Amygdala (tissue), 56 donors: Measurements from ENCODE around the gene DAGLA.
A peak's percentile ranks its signal among the peaks of the same experiment; 100 is the strongest.
"Not testable (repeated sequence)": the region's sequence is repeated elsewhere in the genome, so short reads cannot be mapped to it uniquely, and the experiment has no call there.

Experiments
- DNase-seq, 56 donors: peaks; one replicate each; lab custom pipeline; 2025; lab: John Stamatoyannopoulos, UW

DAGLA gene

DNA sequence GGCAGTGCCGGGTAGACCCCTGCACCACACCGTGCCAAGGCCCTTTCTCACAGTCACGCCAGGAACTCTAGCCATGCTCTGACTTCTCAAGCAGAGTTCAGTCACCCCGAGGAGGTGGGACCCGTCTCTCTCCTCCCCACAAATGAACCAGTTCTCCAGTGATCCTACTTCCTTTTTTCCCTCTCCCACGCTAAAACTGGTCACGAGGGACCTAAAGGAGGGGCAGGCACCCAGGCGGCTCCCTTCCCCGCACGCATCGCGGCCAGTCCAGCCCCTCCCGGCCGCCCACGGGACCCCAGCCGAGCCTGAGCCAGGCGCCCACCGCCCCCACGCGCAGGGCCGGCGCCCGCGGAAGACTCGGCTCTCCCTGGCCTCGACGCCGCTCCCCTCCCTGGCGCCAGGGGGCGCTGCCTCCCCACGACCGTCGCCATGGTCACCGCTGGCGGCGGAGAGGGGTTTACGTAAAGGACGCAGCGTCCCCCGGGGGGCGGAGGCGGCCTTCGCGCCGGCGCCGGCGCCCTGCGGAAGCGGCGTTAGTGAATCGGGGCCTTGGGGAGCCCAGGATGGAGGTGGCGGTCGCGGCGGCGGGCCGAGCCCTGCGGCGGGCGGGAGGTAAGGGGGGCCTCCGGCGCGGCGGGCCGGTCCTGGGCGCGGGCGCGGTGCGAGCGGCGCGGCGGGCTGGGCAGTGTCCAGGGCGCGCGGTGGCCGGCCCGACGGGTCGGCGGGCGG lies at the start of gene DAGLA:
Gene DAGLA (plus strand): TSS at position 499 of the 729 bp plus-strand sequence. CDS start 39,765 bp downstream, outside the sequence.
- DNase-seq, result peak in 48 of 56 donors; percentile 34 to 86 (median 66)

DNA sequence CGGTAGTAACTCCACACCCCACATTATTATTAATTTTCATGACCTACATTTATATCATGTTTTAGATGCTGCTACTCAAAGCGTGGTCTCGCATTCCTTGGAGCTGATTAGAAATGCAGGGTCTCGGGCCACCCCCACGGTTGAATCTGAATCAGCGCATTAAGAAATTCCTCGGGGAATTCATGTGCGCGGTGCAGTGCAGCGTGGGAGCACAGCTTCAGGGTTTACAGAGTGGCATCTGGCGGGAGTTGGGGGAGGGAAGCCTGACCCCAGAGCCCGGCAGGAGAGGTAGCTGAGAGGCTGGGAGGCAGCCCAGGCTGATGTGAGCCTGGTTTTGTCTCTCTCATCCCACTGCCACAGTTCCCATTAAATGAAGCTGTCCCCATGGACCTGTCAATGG lies 48.1 kb upstream of the DAGLA start:
- DNase-seq, result no peak

- no peak for DNase-seq
Measured at GRCh38 chr11:61635304-61635703, 44.9 kb upstream of the DAGLA start.

DNA sequence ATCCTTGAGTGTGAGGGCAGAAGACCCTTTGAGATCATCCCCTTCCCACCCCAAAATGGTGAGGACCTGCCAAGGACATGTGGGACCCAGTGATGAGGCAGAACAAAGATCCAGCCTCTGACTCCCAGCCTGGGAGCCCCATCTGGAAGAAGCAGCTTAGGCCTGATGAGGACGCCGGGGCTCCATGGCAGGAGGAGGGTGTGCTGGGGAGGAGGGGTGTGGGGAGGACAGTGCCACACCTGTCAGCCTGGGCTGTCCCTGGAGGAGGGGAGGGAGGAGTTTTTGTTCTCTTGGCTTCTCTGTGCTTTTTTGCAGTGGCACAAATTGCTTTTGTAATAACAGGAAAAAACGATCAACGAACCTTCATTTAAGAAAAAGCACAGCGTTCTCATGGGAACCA lies 44.4 kb upstream of the DAGLA start:
- DNase-seq, result no peak

GRCh38 chr11:61636676-61637075 lies 43.5 kb upstream of the DAGLA start:
- peak in 13 of 56 donors; percentile 3 to 37 (median 19) for DNase-seq

DNA sequence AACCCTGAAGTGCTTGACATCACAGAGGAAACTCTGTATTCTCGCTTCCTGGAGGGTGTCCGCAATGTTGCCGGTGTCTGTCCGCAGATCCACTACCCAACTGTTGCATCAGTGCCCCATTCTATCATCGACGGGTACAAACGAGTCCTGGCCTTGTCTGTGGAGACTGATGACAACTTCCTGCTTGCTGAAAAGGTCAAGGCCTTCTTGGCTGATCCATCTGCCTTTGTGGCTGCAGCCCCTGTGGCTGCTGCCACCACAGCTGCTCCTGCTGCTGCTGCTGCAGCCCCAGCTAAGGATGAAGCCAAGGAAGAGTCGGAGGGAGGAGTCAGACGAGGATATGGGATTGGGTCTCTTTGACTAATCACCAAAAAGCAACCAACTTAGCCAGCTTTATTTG lies 42.9 kb upstream of the DAGLA start:
- no peak for DNase-seq

GRCh38 chr11:61639816-61640443 lies 40.3 kb upstream of the DAGLA start:
- DNase-seq, result no peak

GRCh38 chr11:61642162-61642561 lies 38.0 kb upstream of the DAGLA start:
- DNase-seq, result no peak

GRCh38 chr11:61645179-61645868 lies 34.9 kb upstream of the DAGLA start:
- DNase-seq, result no peak

GRCh38 chr11:61647529-61647928 lies 32.7 kb upstream of the DAGLA start:
- DNase-seq, result no peak

DNA sequence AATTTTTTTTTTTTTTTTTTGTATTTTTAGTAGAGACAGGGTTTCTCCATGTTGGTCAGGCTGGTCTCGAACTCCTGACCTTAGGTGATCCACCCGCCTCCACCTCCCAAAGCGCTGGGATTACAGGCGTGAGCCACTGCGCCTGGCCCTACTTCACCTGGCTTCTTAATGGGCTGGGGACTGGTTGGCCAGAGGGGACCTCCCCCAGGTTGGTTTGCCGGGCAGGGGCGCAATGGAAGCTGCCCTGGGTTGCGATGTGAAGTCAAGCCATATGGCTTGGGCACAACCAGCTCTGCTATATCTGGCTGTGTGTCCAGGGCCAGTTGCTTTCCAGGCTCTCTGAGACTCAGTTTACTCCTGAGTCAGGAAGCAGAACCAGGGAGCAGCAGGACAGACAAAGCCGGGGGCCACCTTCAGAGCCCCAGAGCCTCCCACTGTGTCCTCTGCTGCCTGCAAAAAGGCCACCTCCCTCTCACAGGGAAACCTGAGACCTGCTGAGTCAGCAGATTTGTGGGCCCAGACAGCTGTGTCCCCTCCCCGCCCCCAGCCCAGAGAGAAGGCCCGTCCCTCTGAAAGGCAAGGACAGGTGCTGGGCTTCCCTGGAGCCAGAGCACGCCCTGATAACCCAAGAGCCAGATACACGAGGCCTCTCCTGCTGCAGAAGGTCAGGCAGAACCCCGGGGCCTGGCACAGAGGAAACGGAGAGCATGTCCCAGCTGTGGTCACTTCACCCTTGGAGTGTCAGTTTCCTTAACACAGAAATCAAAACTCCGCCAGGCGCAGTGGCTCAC lies 29.2 kb upstream of the DAGLA start:
- no peak for DNase-seq

GRCh38 chr11:61652135-61652534 lies 28.1 kb upstream of the DAGLA start:
- DNase-seq, result no peak

DNA sequence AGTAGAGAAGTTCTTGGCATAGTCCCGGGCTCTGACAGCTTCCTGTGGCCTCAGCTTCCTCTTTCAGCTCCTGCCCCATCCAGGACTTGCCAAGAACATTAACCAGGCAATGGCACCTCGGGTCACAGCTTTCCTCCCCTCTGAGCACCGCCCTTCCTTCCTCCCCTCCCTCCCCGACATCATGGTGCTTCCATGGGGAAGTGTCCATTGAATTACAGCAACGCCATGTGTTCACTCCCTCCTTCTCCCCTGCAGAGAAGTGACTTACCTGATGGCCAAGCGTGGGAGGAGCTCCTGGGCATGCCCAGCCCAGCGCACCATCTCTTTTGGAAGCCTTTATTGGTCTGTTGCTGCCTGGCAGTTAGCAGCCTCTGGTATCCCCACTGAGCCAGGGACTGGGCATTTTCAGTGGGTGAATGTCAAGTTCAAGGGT lies 25.8 kb upstream of the DAGLA start:
- DNase-seq, result no peak

- DNase-seq, result not testable (repeated sequence)
Measured at GRCh38 chr11:61655266-61656159, 24.7 kb upstream of the DAGLA start.

GRCh38 chr11:61656347-61657077 lies 23.7 kb upstream of the DAGLA start:
- no peak for DNase-seq

- peak in 1 of 56 donors; percentile 36 for DNase-seq
Measured at GRCh38 chr11:61657566-61658290, 22.5 kb upstream of the DAGLA start.

DNA sequence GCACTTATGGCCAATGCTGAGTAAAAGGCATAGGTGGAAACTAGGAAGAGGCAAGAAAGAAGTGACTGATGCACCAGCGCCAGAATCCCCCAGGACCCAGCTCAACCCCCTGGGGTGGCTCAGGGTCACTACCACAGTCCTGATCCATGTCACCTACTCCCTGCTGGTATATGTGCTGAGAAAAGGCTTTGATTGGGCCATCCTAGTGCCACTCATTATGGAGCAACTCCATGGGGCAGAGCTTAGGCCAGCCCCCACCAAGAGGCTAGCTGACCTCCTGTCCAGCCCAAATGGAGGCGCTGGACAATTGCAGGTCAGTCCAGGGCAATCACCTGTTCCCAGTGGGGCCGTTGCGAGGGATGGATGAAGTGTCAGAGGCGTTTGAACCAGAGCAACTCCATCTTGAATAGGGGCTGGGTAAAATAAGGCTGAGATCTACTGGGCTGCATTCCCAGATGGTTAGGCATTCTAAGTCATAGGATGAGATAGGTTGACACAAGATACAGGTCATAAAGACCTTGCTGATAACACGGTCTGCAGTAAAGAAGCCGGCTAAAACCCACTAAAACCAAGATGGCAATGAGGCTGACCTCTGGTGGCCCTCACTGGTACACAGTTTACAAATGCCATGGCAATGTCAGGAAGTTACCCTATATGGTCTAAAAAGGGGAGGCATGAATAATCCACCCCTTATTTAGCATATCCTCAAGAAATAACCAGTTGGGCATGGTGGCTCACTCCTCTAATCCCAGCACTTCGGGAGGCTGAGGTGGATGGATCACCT lies 20.6 kb upstream of the DAGLA start:
- no peak for DNase-seq
